Upper lobe of left lung (tissue), 6 donors: ENCODE data around the gene PHF21A. TPM values are rescaled to one million over a fixed set of nuclear protein-coding genes. Genes with fewer than 3 reads are reported as not detected.
A peak's percentile ranks its signal among the peaks of the same experiment; 100 is the strongest.
"Not testable (repeated sequence)": the region's sequence is repeated elsewhere in the genome, so short reads cannot be mapped to it uniquely, and the experiment has no call there.

Experiments
- ATAC-seq, 2 donors: fragments of 200-7000 bp; cut with Tn5 transposase; one replicate each; pipeline ENCODE4 v1.9.1; 2022; ENCODE audit warnings: mild to moderate bottlenecking in 2 of 2, moderate library complexity in 2 of 2; ENCODE audit not compliant: low FRiP score in 2 of 2
- DNase-seq, 2 donors: peaks; one replicate each; pipeline ENCODE4 v3.0.0-alpha.2; 2019 to 2020
- H3K27ac ChIP-seq, 4 donors: fragments of 200-600 bp; sonication (generic); one replicate each; pipeline ENCODE4 v1.5.1; 2016 to 2019
- H3K27me3 ChIP-seq, 4 donors: fragments of 200-600 bp; sonication (generic); one replicate each; pipeline ENCODE4 v1.5.1; 2017 to 2019
- H3K36me3 ChIP-seq, 4 donors: fragments of 200-600 bp; sonication (generic); one replicate each; pipeline ENCODE4 v1.5.1; 2016 to 2019
- H3K4me1 ChIP-seq, 4 donors: fragments of 200-600 bp; sonication (generic); one replicate each; pipeline ENCODE4 v1.5.1; 2018 to 2019
- H3K4me3 ChIP-seq, 4 donors: fragments of 200-600 bp; sonication (generic); one replicate each; pipeline ENCODE4 v1.5.1; 2017 to 2019; ENCODE audit warnings: mild to moderate bottlenecking in 2 of 4, moderate library complexity in 1 of 4
- H3K9me3 ChIP-seq, 4 donors: fragments of 200-600 bp; sonication (generic); one replicate each; pipeline ENCODE4 v1.5.1; 2018 to 2019
- EP300 ChIP-seq, 4 donors: sonication (generic); formaldehyde crosslinking; IDR thresholded peaks; one replicate each; pipeline ENCODE4 v1.5.1; 2017; ENCODE audit warnings: antibody characterized with exemption in 4 of 4, control low read depth in 2 of 4
- POLR2A ChIP-seq, 4 donors: fragments of 450-650 bp; IDR thresholded peaks; one replicate each; pipeline ENCODE4 v1.5.1; 2016 to 2017; ENCODE audit warnings: antibody characterized with exemption in 4 of 4, mild to moderate bottlenecking in 2 of 4
- POLR2AphosphoS5 ChIP-seq, 2 donors: sonication (generic); formaldehyde crosslinking; IDR thresholded peaks; one replicate each; pipeline ENCODE4 v1.5.1; 2017; ENCODE audit warnings: antibody characterized with exemption in 2 of 2
- WGBS, 2 donors: methylation state at CpG; one replicate each; pipeline ENCODE4 v1.1.5; 2017 to 2018; 5-methylcytosine and 5-hydroxymethylcytosine counted together
- total RNA-seq, 6 donors: library from RNA; depleted of rRNA in 4 of 6; stranded (reverse); fragments of >200 nt in 4 of 6; gene quantifications; one replicate each; pipeline versions ENCODE4 v1.1.0 to v1.2.1, GENCODE V29; 2016 to 2021
- TF ChIP-seq, protein P1 (sequence below), 6 experiments: fragments of 450-650 bp in 4 of 6; fragments of 200-600 bp in 2 of 6; sonication (generic) in 2 of 6; IDR thresholded peaks; one replicate each; pipeline ENCODE4 v1.5.1; 2016 to 2019; ENCODE audit warnings: antibody characterized with exemption in 6 of 6
- donor health status: DM: no; HTN: no; CAD: no; lungs with moderate emphysema.
- donor health status: DM: no; HTN: yes; CAD: no; lungs with severe emphysema.

PHF21A gene
- total RNA-seq, 6 donors from 2014 or later = 21.1 to 99.5 (median 52.2) TPM

DNA sequence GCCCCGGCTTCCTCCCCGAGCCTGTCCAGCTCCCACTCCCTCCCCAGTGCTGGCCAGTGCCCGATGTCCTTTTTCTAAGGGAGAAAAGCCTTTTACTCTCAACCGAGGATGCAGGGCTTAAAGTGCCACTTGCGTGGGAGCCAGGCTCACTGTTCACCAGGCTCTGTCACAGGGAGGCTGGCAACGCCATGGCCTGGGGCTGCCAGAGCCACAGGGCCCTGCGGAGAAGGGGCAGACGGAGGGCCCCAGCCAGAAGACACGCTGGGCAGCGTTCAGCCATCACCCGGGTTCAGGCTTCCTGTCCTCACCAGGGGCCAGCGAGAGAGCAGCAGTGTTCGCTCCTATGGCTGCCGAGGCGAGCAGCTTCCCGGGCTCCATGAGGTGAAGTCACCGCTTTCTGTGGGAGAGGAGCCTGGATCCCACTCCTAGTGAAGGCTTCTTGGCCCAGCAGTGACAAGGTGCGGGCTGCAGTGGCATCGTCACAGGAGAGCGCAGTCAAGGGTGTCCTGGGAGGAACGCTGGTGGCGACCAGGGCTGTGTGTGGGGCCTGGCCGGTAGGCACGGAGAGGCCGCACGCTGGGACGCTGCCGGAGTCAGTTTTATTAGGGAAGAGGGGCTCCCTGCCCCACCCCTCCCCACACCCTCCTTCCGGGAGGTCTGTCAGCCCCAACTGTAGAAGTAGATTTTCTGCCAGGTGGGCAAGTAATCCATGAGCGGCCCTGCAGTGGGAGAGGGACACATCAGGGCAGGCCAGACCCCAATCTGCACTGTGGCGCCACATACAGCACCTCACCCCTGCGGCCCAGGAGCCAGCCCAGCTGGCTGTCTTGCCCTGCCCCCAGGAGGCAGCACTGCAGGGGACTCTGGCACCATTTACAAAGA, 211.4 kb downstream of the PHF21A start:
- no peak for TF ChIP-seq POLR2A (IDR thresholded peaks at IDR 0.05)
- TF ChIP-seq POLR2AphosphoS5 (IDR thresholded peaks at IDR 0.05) = no peak
- no peak for TF ChIP-seq EP300 (IDR thresholded peaks at IDR 0.05)
- TF ChIP-seq, protein P1, sequence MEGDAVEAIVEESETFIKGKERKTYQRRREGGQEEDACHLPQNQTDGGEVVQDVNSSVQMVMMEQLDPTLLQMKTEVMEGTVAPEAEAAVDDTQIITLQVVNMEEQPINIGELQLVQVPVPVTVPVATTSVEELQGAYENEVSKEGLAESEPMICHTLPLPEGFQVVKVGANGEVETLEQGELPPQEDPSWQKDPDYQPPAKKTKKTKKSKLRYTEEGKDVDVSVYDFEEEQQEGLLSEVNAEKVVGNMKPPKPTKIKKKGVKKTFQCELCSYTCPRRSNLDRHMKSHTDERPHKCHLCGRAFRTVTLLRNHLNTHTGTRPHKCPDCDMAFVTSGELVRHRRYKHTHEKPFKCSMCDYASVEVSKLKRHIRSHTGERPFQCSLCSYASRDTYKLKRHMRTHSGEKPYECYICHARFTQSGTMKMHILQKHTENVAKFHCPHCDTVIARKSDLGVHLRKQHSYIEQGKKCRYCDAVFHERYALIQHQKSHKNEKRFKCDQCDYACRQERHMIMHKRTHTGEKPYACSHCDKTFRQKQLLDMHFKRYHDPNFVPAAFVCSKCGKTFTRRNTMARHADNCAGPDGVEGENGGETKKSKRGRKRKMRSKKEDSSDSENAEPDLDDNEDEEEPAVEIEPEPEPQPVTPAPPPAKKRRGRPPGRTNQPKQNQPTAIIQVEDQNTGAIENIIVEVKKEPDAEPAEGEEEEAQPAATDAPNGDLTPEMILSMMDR (IDR thresholded peaks at IDR 0.05) = no peak
- Histone ChIP-seq H3K4me3 (no peak overlapping the region), H3K27ac (no peak overlapping the region), H3K9me3 (no peaks in the 10 kb centered on the region), H3K27me3 (no peaks in the 10 kb centered on the region), H3K36me3 (peaks cover 18 to 61% (median 57%) of the 10 kb centered on the region in 4 donors), H3K4me1 (no peaks in the 10 kb centered on the region)
- ATAC-seq (no peak), DNase-seq (no peak)
- 89 to 91% methylated on average over 18 to 32 of the region's 32 CpGs for WGBS, 2 donors

DNA sequence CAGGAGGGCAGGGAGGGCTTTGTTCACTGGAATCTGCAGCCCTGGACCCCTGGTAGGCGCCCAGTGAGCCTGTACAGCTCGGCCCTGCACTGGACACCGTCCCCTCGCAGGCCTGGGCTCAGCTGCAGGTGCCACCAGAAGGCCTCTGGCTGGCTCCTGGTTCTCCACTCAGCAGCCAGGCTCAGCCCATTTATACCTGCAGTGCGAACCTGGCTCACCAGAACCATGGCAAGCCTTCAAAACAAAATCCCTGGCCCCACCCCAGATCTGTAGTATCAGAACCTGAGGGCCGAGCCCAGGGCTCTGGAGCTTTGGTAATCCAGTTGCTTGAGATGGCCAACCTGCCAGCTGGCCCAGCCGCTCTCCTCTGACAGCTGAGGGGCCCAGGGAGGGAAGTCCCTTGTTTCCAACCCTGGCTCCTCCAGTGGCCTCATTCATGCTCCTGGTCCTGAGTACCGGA, 213.3 kb downstream of the PHF21A start:
- no peaks in the 10 kb centered on the region for H3K9me3 ChIP-seq
- 73 to 86% methylated on average over 2 to 8 of the region's 8 CpGs for WGBS, 2 donors
- H3K27ac ChIP-seq = no peak overlapping the region
- no peaks in the 10 kb centered on the region for H3K27me3 ChIP-seq
- ATAC-seq (peak in 1 of 2 donors; percentile 1), DNase-seq (no peak)
- H3K4me3 ChIP-seq = no peak overlapping the region
- peaks cover under 1 to 49% (median 39%) of the 10 kb centered on the region in 4 donors for H3K36me3 ChIP-seq
- TF ChIP-seq, protein P1 (IDR thresholded peaks at IDR 0.05) = no peak
- no peak for TF ChIP-seq EP300 (IDR thresholded peaks at IDR 0.05)
- TF ChIP-seq POLR2A (IDR thresholded peaks at IDR 0.05) = no peak
- no peak for TF ChIP-seq POLR2AphosphoS5 (IDR thresholded peaks at IDR 0.05)
- no peaks in the 10 kb centered on the region for H3K4me1 ChIP-seq

DNA sequence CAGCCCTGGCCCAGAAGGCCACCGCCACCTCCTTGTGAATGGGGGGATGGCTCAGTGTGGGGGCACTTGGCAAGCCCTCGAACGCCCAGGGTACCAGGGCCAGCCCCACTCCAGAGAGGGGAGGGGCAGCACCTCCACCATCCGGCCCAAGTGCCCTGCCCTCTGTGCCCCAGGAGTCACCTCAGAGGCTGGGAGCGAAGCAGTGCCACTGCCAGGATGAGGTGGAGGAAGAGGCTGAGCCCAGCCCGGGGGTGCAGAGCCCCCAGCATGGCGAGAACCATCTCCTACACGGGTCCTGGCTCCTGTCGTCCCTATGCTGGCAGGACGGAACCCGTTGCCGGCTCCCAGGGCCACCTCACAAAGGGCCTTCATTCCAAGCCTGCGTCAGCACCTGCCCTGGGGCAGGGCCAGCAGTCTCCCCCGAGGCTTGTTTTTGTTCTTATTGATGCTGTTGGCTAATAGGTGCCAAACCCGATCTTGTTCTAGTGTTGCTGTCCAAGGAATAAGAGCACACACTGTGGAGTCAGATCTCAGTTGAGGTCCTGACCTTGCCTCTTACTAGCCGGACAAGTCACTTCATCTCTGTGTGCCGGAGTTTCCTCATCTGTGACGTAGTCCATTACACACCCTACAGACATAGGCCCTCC, 214.2 kb downstream of the PHF21A start, which contains the start of gene FREY1:
TSS of gene FREY1 (minus strand) at position 307 of the 647 bp plus-strand sequence. CDS start at position 281, 26 bp downstream.
- TF ChIP-seq, protein P1 (IDR thresholded peaks at IDR 0.05) = no peak
- TF ChIP-seq POLR2AphosphoS5 (IDR thresholded peaks at IDR 0.05) (no peak), POLR2A (IDR thresholded peaks at IDR 0.05) (no peak), EP300 (IDR thresholded peaks at IDR 0.05) (no peak)
- Histone ChIP-seq H3K4me1 (no peaks in the 10 kb centered on the region), H3K27ac (no peak within 1 kb of the TSS), H3K9me3 (no peaks in the 10 kb centered on the region), H3K36me3 (peaks cover 0 to 45% (median 33%) of the 10 kb centered on the region in 4 donors), H3K27me3 (no peaks in the 10 kb centered on the region), H3K4me3 (no peak within 1 kb of the TSS)
- DNase-seq (peak in 1 of 2 donors; percentile 66), ATAC-seq (peak in 1 of 2 donors; percentile 1)
- 67 to 76% methylated on average over 5 to 18 of the region's 18 CpGs for WGBS, 2 donors

DNA sequence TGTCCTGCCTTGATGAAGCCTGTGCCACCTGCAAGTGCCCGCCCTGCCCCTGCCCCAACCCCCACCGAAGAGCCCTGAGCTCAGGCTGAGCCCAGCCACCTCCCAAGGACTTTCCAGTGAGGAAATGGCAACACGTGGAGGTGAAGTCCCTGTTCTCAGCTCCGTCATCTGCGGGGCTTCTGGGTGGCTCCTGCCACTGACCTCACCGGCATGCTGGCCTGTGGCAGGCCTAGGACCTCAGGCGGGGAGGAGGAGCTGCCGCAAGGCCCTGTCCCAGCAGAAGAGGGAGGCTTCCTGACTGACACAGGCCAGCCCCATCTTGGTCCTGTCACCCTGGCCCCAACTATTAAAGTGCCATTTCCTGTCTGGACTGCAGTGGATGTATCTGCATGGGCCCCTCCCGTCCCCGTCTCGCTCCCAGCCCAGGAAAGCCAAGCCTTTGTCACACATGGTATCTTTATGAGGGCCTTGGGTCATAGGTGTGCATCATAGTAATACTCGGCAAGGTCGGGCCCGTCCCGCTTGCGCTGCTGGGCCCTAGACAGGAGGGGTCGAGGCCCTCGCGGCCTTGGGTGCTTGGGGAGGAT, 215.1 kb downstream of the PHF21A start:
- Histone ChIP-seq H3K4me1 (peaks cover 0 to 3% (median 1%) of the 10 kb centered on the region in 4 donors), H3K27ac (no peak overlapping the region), H3K27me3 (no peaks in the 10 kb centered on the region), H3K4me3 (no peak overlapping the region), H3K36me3 (peaks cover 0 to 36% (median 25%) of the 10 kb centered on the region in 4 donors), H3K9me3 (no peaks in the 10 kb centered on the region)
- WGBS, 2 donors = 68 to 84% methylated on average over 10 to 15 of the region's 19 CpGs
- DNase-seq = peak in 1 of 2 donors; percentile 61
- no peak for TF ChIP-seq POLR2A (IDR thresholded peaks at IDR 0.05)
- no peak for TF ChIP-seq POLR2AphosphoS5 (IDR thresholded peaks at IDR 0.05)
- TF ChIP-seq, protein P1 (IDR thresholded peaks at IDR 0.05) = no peak
- TF ChIP-seq EP300 (IDR thresholded peaks at IDR 0.05) = no peak
- no peak for ATAC-seq

DNA sequence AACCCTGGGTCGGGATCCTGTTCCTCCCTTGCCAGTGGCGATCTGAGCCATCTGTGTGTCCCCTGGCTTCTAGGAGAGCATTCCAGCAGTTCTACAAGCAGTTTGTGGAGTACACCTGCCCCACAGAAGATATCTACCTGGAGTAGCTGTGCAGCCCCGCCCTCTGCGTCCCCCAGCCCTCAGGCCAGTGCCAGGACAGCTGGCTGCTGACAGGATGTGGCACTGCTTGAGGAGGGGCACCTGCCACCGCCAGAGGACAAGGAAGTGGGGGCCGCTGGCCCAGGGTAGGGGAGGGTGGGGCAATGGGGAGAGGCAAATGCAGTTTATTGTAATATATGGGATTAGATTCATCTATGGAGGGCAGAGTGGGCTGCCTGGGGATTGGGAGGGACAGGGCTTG, 215.7 kb downstream of the PHF21A start:
- ATAC-seq, H3K9me3 ChIP-seq, H3K27ac ChIP-seq, H3K4me3 ChIP-seq, H3K4me1 ChIP-seq, H3K27me3 ChIP-seq: not testable (repeated sequence)
- 40 to 42% methylated on average over 1 to 6 of the region's 6 CpGs for WGBS, 2 donors
- peaks cover 0 to 29% (median 19%) of the 10 kb centered on the region in 4 donors for H3K36me3 ChIP-seq
- DNase-seq = peak in 1 of 2 donors; percentile 66
